K562 (cell line): ENCODE results near the gene ADAT2. TPM values are rescaled to one million over a fixed set of nuclear protein-coding genes. Genes with fewer than 3 reads are reported as not detected.

Source experiments
- ARID1B ChIP-seq: fragments of 450-650 bp; IDR thresholded peaks from 2 replicates; pipeline ENCODE4 v1.6.1; 2016; ENCODE audit warnings: antibody characterized with exemption, mild to moderate bottlenecking, inconsistent platforms
- CBFA2T3 ChIP-seq: fragments of 450-650 bp; IDR thresholded peaks from 2 replicates; pipeline ENCODE4 v1.6.1; 2017
- E2F3 ChIP-seq: fragments of 250-450 bp; sonication (Bioruptor Pico); IDR thresholded peaks from 2 replicates; pipeline ENCODE4 v1.4.0; 2020; ENCODE audit warnings: mild to moderate bottlenecking
- ELF2 ChIP-seq: fragments of 250-450 bp; sonication (Bioruptor Pico); IDR thresholded peaks from 2 replicates; pipeline ENCODE4 v1.5.0; 2021; ENCODE audit warnings: mild to moderate bottlenecking
- ETS1 ChIP-seq: conservative IDR thresholded peaks from 2 replicates; pipeline ENCODE4 v1.6.1; 2011; ENCODE audit warnings: low read depth, mild to moderate bottlenecking, low read length; ENCODE audit not compliant: control insufficient read depth
- FOS ChIP-seq: IDR thresholded peaks from 3 replicates; pipeline ENCODE4 v1.6.1; 2011; ENCODE audit not compliant: insufficient read length; ENCODE audit errors: extremely low read depth
- HCFC1 ChIP-seq: IDR thresholded peaks from 2 replicates; pipeline ENCODE4 v1.6.1; 2012; ENCODE audit warnings: low read depth, low read length, improper control_type of control experiment
- HDAC1 ChIP-seq, 2 experiments: fragments of 450-650 bp; IDR thresholded peaks; 2 replicates each; pipeline ENCODE4 v1.6.1; 2016 to 2017; ENCODE audit warnings: inconsistent platforms in 1 of 2, mild to moderate bottlenecking in 1 of 2, moderate library complexity in 1 of 2
- HEY1 ChIP-seq: fragments of 250-450 bp; sonication (Bioruptor Pico); IDR thresholded peaks from 2 replicates; pipeline ENCODE4 v1.5.0; 2020; ENCODE audit warnings: mild to moderate bottlenecking, moderate library complexity, borderline replicate concordance
- JUN ChIP-seq, 2 experiments: sonication (generic) in 1 of 2; formaldehyde crosslinking in 1 of 2; IDR thresholded peaks; 2 replicates each; pipeline versions ENCODE4 v1.6.1 to v1.8.0; 2012 to 2022; ENCODE audit warnings: borderline replicate concordance in 2 of 2, mild to moderate bottlenecking in 2 of 2, improper control_type of control experiment in 1 of 2, low read depth in 1 of 2, low read length in 1 of 2, missing genetic modification reagents in 1 of 2
- KLF1 ChIP-seq: fragments of 450-650 bp; IDR thresholded peaks from 2 replicates; pipeline ENCODE4 v1.6.1; 2016; ENCODE audit warnings: missing genetic modification characterization, missing compliant biosample characterization
- MAFK ChIP-seq: IDR thresholded peaks from 2 replicates; pipeline ENCODE4 v1.6.1; 2011; ENCODE audit warnings: low read length, improper control_type of control experiment
- MBD1 ChIP-seq: fragments of 250-450 bp; sonication (Bioruptor Pico); IDR thresholded peaks from 2 replicates; pipeline ENCODE4 v1.8.0; 2022; ENCODE audit warnings: inconsistent platforms
- MCM2 ChIP-seq: fragments of 450-650 bp; IDR thresholded peaks from 2 replicates; pipeline ENCODE4 v1.6.1; 2017; ENCODE audit warnings: low read depth, mild to moderate bottlenecking
- MCM5 ChIP-seq: fragments of 450-650 bp; IDR thresholded peaks from 2 replicates; pipeline ENCODE4 v1.6.1; 2016; ENCODE audit warnings: low read depth
- PURB ChIP-seq: sonication (generic); formaldehyde crosslinking; IDR thresholded peaks from 2 replicates; pipeline ENCODE4 v1.9.0; 2021; ENCODE audit warnings: low read depth, mild to moderate bottlenecking, missing genetic modification reagents
- RFX7 ChIP-seq: fragments of 250-450 bp; sonication (Bioruptor Pico); IDR thresholded peaks from 2 replicates; pipeline ENCODE4 v1.5.1; 2021; ENCODE audit warnings: mild to moderate bottlenecking
- YY1 ChIP-seq, 3 experiments: IDR thresholded peaks; 2 replicates each; pipeline ENCODE4 v1.6.1; 2011; ENCODE audit warnings: low read length in 2 of 3, mild to moderate bottlenecking in 2 of 3, moderate library complexity in 2 of 3, borderline replicate concordance in 1 of 3, control low read depth in 1 of 3, low read depth in 1 of 3; ENCODE audit not compliant: insufficient read depth in 3 of 3, insufficient replicate concordance in 2 of 3, control insufficient read depth in 1 of 3, insufficient read length in 1 of 3; ENCODE audit errors: extremely low read depth in 1 of 3
- ZBTB7A ChIP-seq: IDR thresholded peaks from 2 replicates; pipeline ENCODE4 v1.6.1; 2011; ENCODE audit warnings: low read depth, mild to moderate bottlenecking, low read length, moderate library complexity, borderline replicate concordance; ENCODE audit not compliant: control insufficient read depth
- ZFPM2 ChIP-seq: fragments of 250-450 bp; sonication (Bioruptor Pico); IDR thresholded peaks from 2 replicates; pipeline ENCODE4 v1.5.1; 2022; ENCODE audit warnings: mild to moderate bottlenecking
- ZNF24 ChIP-seq: fragments of 450-650 bp; IDR thresholded peaks from 2 replicates; pipeline ENCODE4 v1.6.1; 2016
- ZNF512 ChIP-seq: IDR thresholded peaks from 2 replicates; pipeline ENCODE4 v1.6.1; 2016; ENCODE audit warnings: missing genetic modification characterization, missing compliant biosample characterization
- ZNF586 ChIP-seq: fragments of 450-650 bp; formaldehyde crosslinking; conservative IDR thresholded peaks from 2 replicates; pipeline ENCODE4 v1.4.0; 2020; ENCODE audit warnings: mild to moderate bottlenecking, moderate library complexity
- polyA plus RNA-seq, 8 experiments: library from polyadenylated mRNA; depleted of rRNA in 4 of 8; stranded (reverse) in 5 of 8; unstranded in 3 of 8; fragments of >200 nt; fragmentation: Nextera tagmentation in 2 of 8; fragmentation: Illumina TruSeq in 1 of 8; extraction: Ambion mirVana in 2 of 8; extraction: Trizol in 1 of 8; gene quantifications; 2 replicates each; pipeline versions ENCODE4 v1.2.1 to v1.2.3, GENCODE V29; 2011 to 2014; ENCODE audit warnings: inconsistent platforms in 1 of 8, missing spikeins in 1 of 8
- total RNA-seq, 7 experiments: library from RNA; depleted of rRNA in 6 of 7; stranded (reverse); fragments of >200 nt in 6 of 7; fragmentation: Illumina TruSeq in 2 of 7; extraction: Trizol in 2 of 7; gene quantifications; 2 replicates each; pipeline versions ENCODE4 v1.2.1 to v1.2.3, GENCODE V29; 2011 to 2021; ENCODE audit warnings: low replicate concordance in 1 of 7

The ADAT2 gene
- total and polyA plus RNA-seq, 9 of the 15 experiments (the other 6 are each of a cell fraction or from before 2014, with no cell fraction given), result 13.0 to 62.5 (median 31.7) TPM

- TF ChIP-seq PURB (CRISPR knock-in tag) (no peak), CBFA2T3 (no peak), ELF2 (CRISPR knock-in tag) (peak; percentile 76), YY1 (IDR thresholded peaks at IDR 0.05; ENCODE audit: borderline replicate concordance in 1 of 3, control insufficient read depth in 1 of 3, extremely low read depth in 1 of 3, insufficient read depth in 3 of 3, insufficient read length in 1 of 3, insufficient replicate concordance in 2 of 3, low read depth in 1 of 3, low read length in 2 of 3) (peak; percentile 10 to 91 (median 88)), ZNF586 (CRISPR knock-in tag) (no peak), MCM2 (no peak), ARID1B (no peak; the same call in 1 of the 2 replicates), ZNF512 (tag) (no peak), HEY1 (CRISPR knock-in tag) (0 out of 2 replicates have a peak, but pooled peaks have one; percentile 41), ZBTB7A (peak; percentile 69; the same call in 1 of the 2 replicates), MBD1 (no peak), MCM5 (no peak), ETS1 (peak; percentile 95), ZNF24 (peak; percentile 91), E2F3 (CRISPR knock-in tag) (peak; percentile 67; the same call in 1 of the 2 replicates), FOS (no peak), KLF1 (peak; percentile 75; the same call in 1 of the 2 replicates), RFX7 (no peak), JUN (IDR thresholded peaks at IDR 0.05; ENCODE audit: borderline replicate concordance, low read depth, low read length) (peak; percentile 81; the same call in 1 of the 2 replicates), JUN (CRISPR knock-in tag; IDR thresholded peaks at IDR 0.05; ENCODE audit: borderline replicate concordance) (no peak), MAFK (peak; percentile 28; the same call in 1 of the 2 replicates), HDAC1 (IDR thresholded peaks at IDR 0.05) (peak in 1 of 2 experiments; percentile 79; a peak in 2 of 4 replicates), ZFPM2 (CRISPR knock-in tag) (0 out of 2 replicates have a peak, but pooled peaks have one; percentile 43), HCFC1 (peak; percentile 91)
Observed at GRCh38 chr6:143450453-143451371, at the start of gene ADAT2, which contains the start of gene PEX3 (continued).
